Subcutaneous abdominal adipose tissue (tissue), 5 donors: Measurements from ENCODE around the gene TTC22.
"Not testable (repeated sequence)": the region's sequence is repeated elsewhere in the genome, so short reads cannot be mapped to it uniquely, and the experiment has no call there.

Source experiments
- H3K27ac ChIP-seq: one replicate; pipeline ENCODE4 v1.7.0; 2013; ENCODE audit warnings: low read depth, mild to moderate bottlenecking, inconsistent platforms, low read length, moderate library complexity
- H3K27me3 ChIP-seq, 5 donors: one replicate each; pipeline ENCODE4 v1.7.0; 2013; ENCODE audit warnings: low read length in 5 of 5, inconsistent platforms in 1 of 5; ENCODE audit not compliant: control insufficient read depth in 5 of 5, insufficient read depth in 4 of 5
- H3K36me3 ChIP-seq, 5 donors: one replicate each; pipeline ENCODE4 v1.7.0; 2013; ENCODE audit warnings: low read length in 5 of 5; ENCODE audit not compliant: control insufficient read depth in 5 of 5, insufficient read depth in 5 of 5
- H3K4me1 ChIP-seq, 5 donors: one replicate each; pipeline ENCODE4 v1.7.0; 2013; ENCODE audit warnings: low read length in 5 of 5, mild to moderate bottlenecking in 3 of 5, moderate library complexity in 1 of 5; ENCODE audit not compliant: control insufficient read depth in 5 of 5, insufficient read depth in 5 of 5
- H3K4me3 ChIP-seq, 5 donors: one replicate each; pipeline ENCODE4 v1.7.0; 2013; ENCODE audit warnings: low read length in 5 of 5, low read depth in 1 of 5
- H3K9ac ChIP-seq, 5 donors: one replicate each; pipeline ENCODE4 v1.7.0; 2013; ENCODE audit warnings: low read length in 5 of 5, mild to moderate bottlenecking in 4 of 5, moderate library complexity in 3 of 5
- H3K9me3 ChIP-seq, 5 donors: one replicate each; pipeline ENCODE4 v1.7.0; 2013; ENCODE audit warnings: low read length in 5 of 5; ENCODE audit not compliant: control insufficient read depth in 5 of 5
- donor health status: healthy.
- donor health status: healthy.
- donor health status: healthy.
- donor health status: healthy.
- donor health status: healthy.

The TTC22 gene

DNA sequence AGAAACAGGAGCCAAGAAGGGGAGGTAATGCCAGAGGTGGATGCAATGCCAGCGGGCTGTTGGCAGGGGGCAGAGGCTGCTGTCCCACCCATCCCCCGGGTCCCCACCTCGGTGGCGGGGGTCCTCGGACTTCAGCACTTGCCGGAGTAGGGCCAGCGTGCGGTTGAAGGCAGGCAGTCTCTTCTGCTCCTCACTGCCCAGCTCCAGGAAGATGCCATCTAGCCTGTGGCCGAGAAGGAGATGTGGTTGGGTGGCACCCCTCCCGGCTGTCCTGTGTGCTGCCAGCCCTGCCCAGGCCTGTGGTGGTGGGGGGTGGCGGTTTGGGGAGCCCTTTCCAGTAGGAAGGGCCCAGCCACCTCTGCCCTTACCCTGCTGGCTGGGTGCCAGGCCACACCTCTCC lies 13.5 kb downstream of the TTC22 start:
- no peaks in the 10 kb centered on the region for H3K4me1 ChIP-seq
- no peak overlapping the region for H3K27ac ChIP-seq
- no peak overlapping the region for H3K4me3 ChIP-seq
- H3K9me3 ChIP-seq: peaks cover 0 to 9% (median 6%) of the 10 kb centered on the region in 5 donors
- no peaks in the 10 kb centered on the region for H3K36me3 ChIP-seq
- H3K9ac ChIP-seq: no peak overlapping the region
- peaks cover 3 to 15% (median 6%) of the 10 kb centered on the region in 5 donors for H3K27me3 ChIP-seq

- Histone ChIP-seq H3K36me3 (no peaks in the 10 kb centered on the region), H3K4me1 (no peaks in the 10 kb centered on the region), H3K27ac (no peak overlapping the region), H3K27me3 (peaks cover 3 to 22% (median 11%) of the 10 kb centered on the region in 5 donors), H3K9ac (no peak overlapping the region), H3K4me3 (no peak overlapping the region), H3K9me3 (peaks cover 0 to 4% (median 2%) of the 10 kb centered on the region in 5 donors)
These were observed 14.3 kb downstream of the TTC22 start for GRCh38 chr1:54786778-54787177.

DNA sequence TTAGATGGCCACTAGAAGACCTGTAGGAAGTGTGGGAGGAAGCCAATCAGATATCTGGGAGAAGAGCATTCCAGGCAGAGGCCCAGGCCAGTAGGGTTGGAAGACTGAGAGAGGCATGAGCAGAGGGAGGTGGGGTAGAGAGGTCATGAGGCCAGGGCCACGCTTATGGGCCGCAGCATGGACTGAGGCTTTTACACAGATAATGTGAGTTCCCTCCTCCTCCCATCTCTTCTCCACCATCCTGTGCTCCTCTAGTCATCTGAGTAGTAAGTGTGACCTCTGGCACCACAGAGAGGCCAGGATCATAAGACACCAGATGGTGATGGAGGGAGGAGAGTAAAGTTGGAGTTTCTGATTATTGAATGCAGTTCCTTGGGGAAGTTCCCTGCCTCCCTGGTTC lies 17.1 kb downstream of the TTC22 start:
- Histone ChIP-seq H3K4me1 (peaks cover 0 to 9% (median 2%) of the 10 kb centered on the region in 5 donors), H3K36me3 (no peaks in the 10 kb centered on the region), H3K9ac (no peak overlapping the region), H3K27ac (no peak overlapping the region), H3K9me3 (no peaks in the 10 kb centered on the region), H3K27me3 (peaks cover 8 to 38% (median 27%) of the 10 kb centered on the region in 5 donors), H3K4me3 (no peak overlapping the region)

DNA sequence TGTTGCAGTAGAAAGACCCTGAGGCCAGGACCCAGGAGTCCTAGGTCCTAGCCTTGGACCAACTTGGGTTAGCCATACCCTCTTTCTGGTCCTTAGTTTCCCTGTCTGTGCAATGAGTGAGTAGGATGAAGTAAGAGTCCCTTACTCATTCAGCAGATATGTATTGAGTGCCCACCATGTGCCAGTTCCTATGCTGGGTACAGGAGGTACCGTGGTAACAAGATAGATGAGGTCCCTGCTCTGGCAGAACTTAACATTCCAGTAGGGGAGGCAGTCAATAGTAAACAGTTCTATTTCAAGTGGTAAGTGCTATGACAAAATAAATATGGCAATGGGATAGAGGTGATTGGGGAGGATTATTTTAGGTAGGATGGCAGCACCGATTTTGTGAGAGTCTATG lies 18.5 kb downstream of the TTC22 start:
- peaks cover 0 to 9% (median 2%) of the 10 kb centered on the region in 5 donors for H3K4me1 ChIP-seq
- H3K27ac ChIP-seq: no peak overlapping the region
- peaks cover 8 to 28% (median 19%) of the 10 kb centered on the region in 5 donors for H3K27me3 ChIP-seq
- no peaks in the 10 kb centered on the region for H3K9me3 ChIP-seq
- no peaks in the 10 kb centered on the region for H3K36me3 ChIP-seq
- no peak overlapping the region for H3K9ac ChIP-seq
- no peak overlapping the region for H3K4me3 ChIP-seq

DNA sequence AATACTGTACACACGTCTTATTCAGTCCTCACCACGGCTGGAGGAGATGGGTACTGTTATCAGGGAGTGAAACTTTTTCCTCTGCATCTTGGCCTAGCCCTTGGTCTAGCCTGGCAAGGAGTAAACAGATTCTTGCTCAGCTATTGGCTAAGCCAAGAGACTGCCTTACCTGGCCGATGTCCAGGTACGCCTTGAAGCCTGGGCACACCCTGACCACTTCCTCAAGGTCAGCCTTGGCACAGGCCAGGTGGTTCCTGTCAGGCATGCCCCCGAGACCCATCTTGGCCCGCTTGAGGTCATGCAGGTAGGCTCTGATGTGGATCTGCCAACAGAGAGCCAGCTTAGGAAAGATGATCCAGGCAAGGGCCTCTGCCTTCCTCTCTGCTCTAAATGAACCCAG lies 19.0 kb downstream of the TTC22 start:
- Histone ChIP-seq H3K9me3 (no peaks in the 10 kb centered on the region), H3K27ac (no peak overlapping the region), H3K4me1 (peaks cover 0 to 9% (median 2%) of the 10 kb centered on the region in 5 donors), H3K27me3 (peaks cover 8 to 28% (median 21%) of the 10 kb centered on the region in 5 donors), H3K9ac (no peak overlapping the region), H3K4me3 (no peak overlapping the region), H3K36me3 (no peaks in the 10 kb centered on the region)

- no peaks in the 10 kb centered on the region for H3K36me3 ChIP-seq
- no peaks in the 10 kb centered on the region for H3K9me3 ChIP-seq
- no peak overlapping the region for H3K27ac ChIP-seq
- H3K4me3 ChIP-seq: peak overlapping the region in 2 of 5 donors; percentile 3 to 41
- peaks cover 5 to 23% (median 21%) of the 10 kb centered on the region in 5 donors for H3K27me3 ChIP-seq
- H3K4me1 ChIP-seq: peaks cover 0 to 9% (median 2%) of the 10 kb centered on the region in 5 donors
- no peak overlapping the region for H3K9ac ChIP-seq
These were observed 19.9 kb downstream of the TTC22 start for GRCh38 chr1:54781023-54781723.

GRCh38 chr1:54777431-54777830 lies 23.7 kb downstream of the TTC22 start:
- peaks cover 13 to 25% (median 23%) of the 10 kb centered on the region in 5 donors for H3K27me3 ChIP-seq
- no peak overlapping the region for H3K9ac ChIP-seq
- H3K4me3 ChIP-seq: no peak overlapping the region
- H3K36me3 ChIP-seq: no peaks in the 10 kb centered on the region
- peaks cover 0 to 9% (median 2%) of the 10 kb centered on the region in 5 donors for H3K4me1 ChIP-seq
- no peak overlapping the region for H3K27ac ChIP-seq
- no peaks in the 10 kb centered on the region for H3K9me3 ChIP-seq

DNA sequence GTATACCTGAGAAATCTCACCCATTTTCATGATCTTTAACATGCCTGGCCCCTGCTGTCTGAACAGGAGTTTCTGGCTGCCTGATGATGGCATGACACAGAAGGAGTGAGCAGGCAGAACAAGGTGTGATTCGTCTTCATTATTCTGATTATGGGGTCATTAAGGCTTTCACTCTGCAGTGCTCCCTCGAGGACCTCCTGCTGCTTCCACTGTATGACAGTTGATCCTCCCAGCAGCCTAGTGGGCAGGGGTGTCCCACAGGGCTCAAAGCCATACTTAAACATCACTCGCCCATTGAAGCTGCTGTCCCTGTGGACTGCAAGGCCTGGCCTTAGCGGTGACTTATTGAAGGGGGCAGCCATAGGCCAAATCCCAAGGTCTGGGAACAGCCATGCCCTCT lies 24.1 kb downstream of the TTC22 start:
- no peak overlapping the region for H3K4me3 ChIP-seq
- no peak overlapping the region for H3K9ac ChIP-seq
- H3K27ac ChIP-seq: no peak overlapping the region
- no peaks in the 10 kb centered on the region for H3K9me3 ChIP-seq
- no peaks in the 10 kb centered on the region for H3K36me3 ChIP-seq
- peaks cover 0 to 9% (median 2%) of the 10 kb centered on the region in 5 donors for H3K4me1 ChIP-seq
- H3K27me3 ChIP-seq: peaks cover 13 to 23% (median 22%) of the 10 kb centered on the region in 5 donors

- H3K4me1 ChIP-seq, H3K36me3 ChIP-seq, H3K9ac ChIP-seq, H3K4me3 ChIP-seq, H3K9me3 ChIP-seq, H3K27ac ChIP-seq: not testable (repeated sequence)
- peaks cover 8 to 17% (median 13%) of the 10 kb centered on the region in 5 donors for H3K27me3 ChIP-seq
These were observed 25.0 kb downstream of the TTC22 start for GRCh38 chr1:54775828-54776721.
